Gastrocnemius medialis (tissue), 4 donors: ENCODE data around the gene RABGAP1L. TPM values are rescaled to one million over a fixed set of nuclear protein-coding genes. Genes with fewer than 3 reads are reported as not detected.
"Not testable (repeated sequence)": the region's sequence is repeated elsewhere in the genome, so short reads cannot be mapped to it uniquely, and the experiment has no call there.

Experiments used
- ATAC-seq, 2 donors: fragments of 150-250 bp; one replicate each; pipeline ENCODE4 v1.9.1; 2016
- DNase-seq, 2 donors: peaks; one replicate each; pipeline ENCODE4 v3.0.0-alpha.2; 2019
- H3K27ac ChIP-seq, 4 donors: fragments of 200-600 bp; sonication (generic); 1 replicate in 1 of 4; 2 replicates in 3 of 4; pipeline ENCODE4 v1.5.1; 2016 to 2018; ENCODE audit warnings: mild to moderate bottlenecking in 2 of 4, moderate library complexity in 1 of 4
- H3K27me3 ChIP-seq, 3 donors: fragments of 200-600 bp; sonication (generic) in 2 of 3; 1 replicate in 1 of 3; 2 replicates in 2 of 3; pipeline versions ENCODE4 v1.5.1 to v1.6.0; 2016 to 2019; ENCODE audit warnings: mild to moderate bottlenecking in 1 of 3, moderate library complexity in 1 of 3
- H3K36me3 ChIP-seq, 2 donors: fragments of 200-600 bp; sonication (generic) in 1 of 2; one replicate each; pipeline ENCODE4 v1.5.1; 2017 to 2018
- H3K4me1 ChIP-seq, 2 donors: fragments of 200-600 bp; sonication (generic) in 1 of 2; one replicate each; pipeline ENCODE4 v1.5.1; 2016 to 2017; ENCODE audit warnings: mild to moderate bottlenecking in 2 of 2
- H3K4me3 ChIP-seq, 4 donors: fragments of 200-600 bp; sonication (generic) in 3 of 4; 1 replicate in 1 of 4; 2 replicates in 3 of 4; pipeline ENCODE4 v1.5.1; 2016 to 2019; ENCODE audit warnings: mild to moderate bottlenecking in 2 of 4
- H3K9me3 ChIP-seq, 3 donors: fragments of 200-600 bp; sonication (generic) in 2 of 3; 1 replicate in 1 of 3; 2 replicates in 2 of 3; pipeline ENCODE4 v1.5.1; 2016 to 2019
- CTCF ChIP-seq, 5 experiments: fragments of 450-650 bp in 3 of 5; fragments of 200-600 bp in 2 of 5; sonication (generic) in 2 of 5; IDR thresholded peaks in 4 of 5; conservative IDR thresholded peaks in 1 of 5; 1 replicate in 4 of 5; 2 replicates in 1 of 5; pipeline ENCODE4 v1.5.1; 2016 to 2019; ENCODE audit warnings: antibody characterized with exemption in 5 of 5, mild to moderate bottlenecking in 3 of 5, moderate library complexity in 3 of 5
- POLR2A ChIP-seq, 2 donors: fragments of 450-650 bp; IDR thresholded peaks; one replicate each; pipeline ENCODE4 v1.6.1; 2017; ENCODE audit warnings: antibody characterized with exemption in 2 of 2, mild to moderate bottlenecking in 2 of 2, moderate library complexity in 2 of 2
- in situ Hi-C, 4 donors: fragments of 200-750 bp; cut with MboI; loops; one replicate each; pipeline versions ENCODE4 v1.15.0 to v1.8.0; 2017; ENCODE audit warnings: low sequenced_read_pairs in 4 of 4
- intact Hi-C: fragments of 100-400 bp; cut with DNase I; formaldehyde crosslinking; loops from one replicate; pipeline ENCODE4 v1.15.1; 2023; ENCODE audit warnings: low total_unique reads
- total RNA-seq, 4 donors: library from RNA; depleted of rRNA; stranded (reverse); fragments of >200 nt; gene quantifications; one replicate each; pipeline versions ENCODE4 v1.1.0 to v1.2.3, GENCODE V29; 2016

RABGAP1L gene
- total RNA-seq, 4 donors from 2014 or later, result 8.8 to 22.2 (median 14.9) TPM

GRCh38 chr1:174841747-174842146, 682.4 kb downstream of the RABGAP1L start:
- TF ChIP-seq POLR2A (IDR thresholded peaks at IDR 0.05) (no peak), CTCF (IDR thresholded peaks at IDR 0.05 in 4 of 5, conservative IDR thresholded peaks at IDR 0.05 in 1 of 5) (no peak)
- intact Hi-C loops, result no loop called here
- in situ Hi-C loops, result no loop called here

GRCh38 chr1:174848593-174849560, 689.6 kb downstream of the RABGAP1L start:
- H3K4me1 ChIP-seq, H3K4me3 ChIP-seq, H3K27ac ChIP-seq, H3K27me3 ChIP-seq, H3K9me3 ChIP-seq, intact Hi-C loops, H3K36me3 ChIP-seq, ATAC-seq, DNase-seq, in situ Hi-C loops: not testable (repeated sequence)

More at GRCh38 chr1:174841747-174842146, 682.4 kb downstream of the RABGAP1L start:
- H3K27ac ChIP-seq, result no peak overlapping the region
- no peak for DNase-seq
- no peak for ATAC-seq
- no peaks in the 10 kb centered on the region for H3K4me1 ChIP-seq
- no peaks in the 10 kb centered on the region for H3K9me3 ChIP-seq
- H3K27me3 ChIP-seq, result no peaks in the 10 kb centered on the region
- H3K4me3 ChIP-seq, result no peak overlapping the region
- no peaks in the 10 kb centered on the region for H3K36me3 ChIP-seq

- in situ Hi-C loops, result no loop called here
- Histone ChIP-seq H3K9me3 (no peaks in the 10 kb centered on the region), H3K36me3 (no peaks in the 10 kb centered on the region), H3K27me3 (no peaks in the 10 kb centered on the region), H3K4me1 (no peaks in the 10 kb centered on the region), H3K4me3 (no peak overlapping the region), H3K27ac (no peak overlapping the region)
- DNase-seq (no peak), ATAC-seq (no peak)
- intact Hi-C loops, result no loop called here
- no peak for TF ChIP-seq CTCF (IDR thresholded peaks at IDR 0.05 in 4 of 5, conservative IDR thresholded peaks at IDR 0.05 in 1 of 5)
- no peak for TF ChIP-seq POLR2A (IDR thresholded peaks at IDR 0.05)
These were observed 691.4 kb downstream of the RABGAP1L start for GRCh38 chr1:174850726-174851125.

GRCh38 chr1:174858301-174858700, 699.0 kb downstream of the RABGAP1L start:
- in situ Hi-C loops, result no loop called here

More at GRCh38 chr1:174858301-174858700, 699.0 kb downstream of the RABGAP1L start:
- no peaks in the 10 kb centered on the region for H3K27me3 ChIP-seq
- intact Hi-C loops, result no loop called here
- no peak overlapping the region for H3K4me3 ChIP-seq
- H3K9me3 ChIP-seq, result no peaks in the 10 kb centered on the region
- ATAC-seq (no peak), DNase-seq (no peak)
- H3K4me1 ChIP-seq, result no peaks in the 10 kb centered on the region
- H3K27ac ChIP-seq, result no peak overlapping the region
- no peak for TF ChIP-seq POLR2A (IDR thresholded peaks at IDR 0.05)
- no peak for TF ChIP-seq CTCF (IDR thresholded peaks at IDR 0.05 in 4 of 5, conservative IDR thresholded peaks at IDR 0.05 in 1 of 5)
- no peaks in the 10 kb centered on the region for H3K36me3 ChIP-seq
